Choroid plexus epithelial cell (primary cell): Measurements from ENCODE around the gene CACNA1D.

Source experiments
- DNase-seq: peaks from one replicate; pipeline ENCODE4 v3.0.0-alpha.2; 2010; ENCODE audit warnings: low read depth
- H3K4me3 ChIP-seq: 2 replicates; pipeline ENCODE4 v1.5.1; 2011; ENCODE audit warnings: low read depth, mild to moderate bottlenecking, control low read depth, low read length, moderate library complexity
- TF ChIP-seq, protein P1 (sequence below): conservative IDR thresholded peaks from 2 replicates; pipeline ENCODE4 v1.5.1; 2011; ENCODE audit warnings: low read depth, mild to moderate bottlenecking, control low read depth, inconsistent platforms, low read length, moderate library complexity

Gene CACNA1D

DNA sequence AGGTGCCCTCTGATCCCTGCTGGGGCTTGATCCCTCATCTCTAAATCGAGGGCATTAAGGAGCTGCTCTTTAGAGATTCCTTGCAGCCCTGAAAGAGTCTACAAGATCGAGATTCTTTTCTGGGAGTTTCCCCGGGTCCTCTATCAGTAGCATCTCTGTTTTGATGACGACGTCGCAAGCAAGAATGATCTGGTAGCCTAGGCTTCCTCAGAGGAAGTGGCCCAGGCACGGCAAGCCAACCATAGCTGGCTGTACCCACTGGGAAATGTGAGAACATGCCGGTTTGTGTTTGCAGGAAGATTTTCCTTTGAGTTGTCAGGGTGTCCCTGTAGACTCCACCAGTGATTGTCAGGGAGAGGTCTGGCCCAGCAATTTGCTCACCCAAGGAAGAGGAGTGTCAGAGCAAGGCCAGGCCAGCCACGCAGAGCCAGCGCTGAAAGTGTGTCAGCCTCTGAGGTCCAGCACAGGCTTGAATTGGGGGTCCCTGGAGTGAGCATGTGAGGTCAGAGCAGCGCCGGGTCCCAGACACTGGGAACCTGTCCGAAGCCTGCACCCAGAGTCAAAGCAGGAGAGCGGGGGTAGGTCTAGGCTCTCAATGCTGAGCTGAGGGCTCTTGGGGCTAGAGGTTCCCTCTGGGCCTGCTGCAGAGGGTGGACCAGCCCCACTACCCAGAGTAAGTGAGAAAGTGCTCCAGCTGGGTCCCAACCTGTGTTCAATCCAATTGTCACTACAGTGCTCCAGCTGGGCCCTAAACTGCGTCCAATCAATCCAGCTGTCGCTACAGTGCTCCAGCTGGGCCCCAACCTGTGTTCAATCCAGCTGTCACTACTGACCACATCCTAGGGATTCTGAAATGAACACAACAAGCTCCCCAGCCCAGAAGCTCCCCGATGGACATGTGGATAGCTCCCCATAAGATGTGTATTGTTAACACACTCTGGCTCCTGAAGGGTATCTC lies 256.1 kb downstream of the CACNA1D start:
- TF ChIP-seq, protein P1, sequence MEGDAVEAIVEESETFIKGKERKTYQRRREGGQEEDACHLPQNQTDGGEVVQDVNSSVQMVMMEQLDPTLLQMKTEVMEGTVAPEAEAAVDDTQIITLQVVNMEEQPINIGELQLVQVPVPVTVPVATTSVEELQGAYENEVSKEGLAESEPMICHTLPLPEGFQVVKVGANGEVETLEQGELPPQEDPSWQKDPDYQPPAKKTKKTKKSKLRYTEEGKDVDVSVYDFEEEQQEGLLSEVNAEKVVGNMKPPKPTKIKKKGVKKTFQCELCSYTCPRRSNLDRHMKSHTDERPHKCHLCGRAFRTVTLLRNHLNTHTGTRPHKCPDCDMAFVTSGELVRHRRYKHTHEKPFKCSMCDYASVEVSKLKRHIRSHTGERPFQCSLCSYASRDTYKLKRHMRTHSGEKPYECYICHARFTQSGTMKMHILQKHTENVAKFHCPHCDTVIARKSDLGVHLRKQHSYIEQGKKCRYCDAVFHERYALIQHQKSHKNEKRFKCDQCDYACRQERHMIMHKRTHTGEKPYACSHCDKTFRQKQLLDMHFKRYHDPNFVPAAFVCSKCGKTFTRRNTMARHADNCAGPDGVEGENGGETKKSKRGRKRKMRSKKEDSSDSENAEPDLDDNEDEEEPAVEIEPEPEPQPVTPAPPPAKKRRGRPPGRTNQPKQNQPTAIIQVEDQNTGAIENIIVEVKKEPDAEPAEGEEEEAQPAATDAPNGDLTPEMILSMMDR: no peak
- H3K4me3 ChIP-seq: no peak overlapping the region
- no peak for DNase-seq

DNA sequence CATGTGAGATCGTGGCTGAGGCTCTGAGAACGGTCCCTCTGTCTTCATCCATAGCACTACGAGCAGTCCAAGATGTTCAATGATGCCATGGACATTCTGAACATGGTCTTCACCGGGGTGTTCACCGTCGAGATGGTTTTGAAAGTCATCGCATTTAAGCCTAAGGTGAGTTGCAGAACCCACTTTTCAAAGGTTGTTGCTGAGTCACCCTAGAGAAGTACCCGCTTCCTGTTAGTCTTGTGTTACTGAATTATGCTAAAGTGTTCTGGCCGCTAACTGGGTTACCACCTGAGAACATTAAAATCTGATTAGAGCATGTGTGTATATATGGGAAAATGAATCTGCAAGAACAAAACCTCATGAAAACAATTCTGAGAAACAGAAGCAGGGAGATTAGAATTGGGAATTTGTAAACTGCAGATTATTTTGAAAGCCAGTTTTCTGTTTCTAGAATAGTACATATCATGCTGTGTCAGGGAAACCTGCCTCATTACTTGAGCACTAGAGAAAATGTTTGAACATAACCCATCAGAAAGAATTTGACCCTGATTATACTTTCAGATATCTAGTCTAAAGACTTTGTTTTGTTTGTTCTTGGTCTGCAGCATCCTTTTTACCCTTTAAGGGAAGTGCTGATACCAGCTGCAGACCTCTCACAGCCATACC lies 259.2 kb downstream of the CACNA1D start:
- H3K4me3 ChIP-seq: no peak overlapping the region
- no peak for DNase-seq
- TF ChIP-seq, protein P1: no peak

DNA sequence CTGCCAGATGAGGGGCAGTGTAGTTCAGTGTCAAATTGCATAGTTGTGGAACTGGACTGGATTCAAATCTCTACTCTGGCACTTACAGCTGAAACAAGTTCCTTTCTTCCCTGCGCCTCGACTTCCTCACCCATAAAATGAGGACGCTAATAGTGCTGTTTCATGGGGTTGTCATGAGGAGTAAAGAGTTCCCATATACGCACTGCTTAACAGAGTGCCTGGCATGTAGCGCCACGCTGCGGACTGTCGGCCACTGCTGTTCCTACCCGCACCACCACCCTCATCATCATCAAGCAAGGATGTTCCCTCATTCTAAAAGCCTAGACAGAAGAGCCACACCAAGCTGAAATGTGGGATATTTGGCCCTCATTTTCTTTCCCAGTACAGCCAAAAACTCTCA lies 259.9 kb downstream of the CACNA1D start:
- TF ChIP-seq, protein P1: no peak
- no peak overlapping the region for H3K4me3 ChIP-seq
- DNase-seq: no peak

DNA sequence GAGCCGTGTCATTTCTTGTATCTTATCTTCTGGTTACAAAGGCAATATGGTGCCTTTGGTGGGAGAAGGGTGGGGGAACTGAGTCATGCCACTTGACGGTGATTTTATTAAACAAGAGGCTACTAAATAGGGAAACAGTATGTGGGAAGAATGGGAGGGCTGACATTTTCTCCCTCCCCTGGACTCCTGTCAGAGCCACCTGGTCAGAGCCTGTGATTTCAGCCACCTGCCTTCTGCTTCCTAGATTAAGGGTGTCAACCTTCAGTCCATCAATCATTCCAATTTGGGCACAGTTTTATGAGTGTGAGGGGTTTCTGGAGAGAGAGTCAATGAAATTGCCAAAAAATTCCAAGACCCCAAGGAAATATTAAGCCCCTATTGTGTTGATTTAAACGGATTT lies 264.4 kb downstream of the CACNA1D start:
- H3K4me3 ChIP-seq: no peak overlapping the region
- no peak for DNase-seq
- TF ChIP-seq, protein P1: no peak

DNA sequence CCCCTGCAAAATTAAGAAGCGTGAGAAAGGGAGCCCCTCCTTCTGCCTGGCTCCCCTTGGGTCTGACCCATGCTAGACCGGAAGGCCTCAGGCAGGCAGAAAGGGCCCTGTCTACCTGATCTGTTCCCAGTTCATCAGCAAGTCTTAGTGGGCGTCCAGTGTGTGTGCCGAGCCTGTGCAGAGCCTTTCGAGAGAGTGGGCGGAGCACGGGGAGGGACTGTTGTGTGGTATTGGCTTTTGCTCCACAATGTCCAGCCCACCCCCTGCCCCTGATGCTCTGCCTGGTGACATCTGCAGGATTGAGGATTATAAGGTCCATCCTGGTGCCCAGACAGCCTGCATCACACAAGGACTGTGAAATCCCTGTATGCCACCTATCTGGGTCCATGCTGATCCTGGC lies 268.9 kb downstream of the CACNA1D start:
- DNase-seq: no peak
- TF ChIP-seq, protein P1: no peak

DNA sequence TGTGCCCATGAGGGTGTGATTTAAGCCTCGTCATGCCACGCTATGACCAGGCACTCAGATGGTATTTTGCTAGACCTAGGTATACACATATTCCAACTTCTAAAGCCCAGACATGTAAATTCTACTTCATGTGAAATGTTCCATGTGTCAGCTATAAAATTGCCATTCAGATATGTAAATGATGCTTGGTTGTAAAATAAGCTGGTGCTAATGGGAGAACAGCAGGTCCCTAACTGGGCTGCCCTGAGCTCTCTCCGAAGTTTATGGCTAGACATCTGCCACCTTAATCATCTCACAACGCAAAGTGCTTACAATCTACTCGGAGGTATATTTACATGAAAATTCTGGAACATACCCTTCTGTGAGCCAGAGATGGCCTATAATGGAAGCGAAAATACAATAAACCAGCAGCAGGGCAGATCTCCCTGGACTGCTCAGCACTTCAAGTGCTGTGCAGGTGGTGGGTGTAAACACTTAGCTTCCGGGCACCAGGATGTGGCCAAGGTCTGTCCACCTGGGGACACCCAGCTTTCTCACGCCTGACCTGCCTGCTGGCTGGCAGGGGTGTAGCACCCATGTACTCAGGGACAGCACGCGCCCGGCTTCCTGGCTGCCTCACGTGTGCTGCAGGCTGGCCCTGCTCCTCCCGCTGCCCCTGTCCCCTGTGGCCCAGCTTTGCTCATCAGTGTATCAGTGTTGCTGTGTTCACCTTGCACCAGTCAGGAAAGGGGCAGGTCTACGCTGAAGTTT lies 269.8 kb downstream of the CACNA1D start:
- no peak for DNase-seq
- TF ChIP-seq, protein P1: no peak
- no peak overlapping the region for H3K4me3 ChIP-seq

More for the DNA sequence above, 268.9 kb downstream of the CACNA1D start:
- H3K4me3 ChIP-seq: no peak overlapping the region
